Measurements from ENCODE around the gene STX11. TPM values are rescaled to one million over a fixed set of nuclear protein-coding genes. Genes with fewer than 3 reads are reported as not detected.

The STX11 gene
- total RNA-seq, 1 donor from 2014 or later, result 54.1 TPM

DNA sequence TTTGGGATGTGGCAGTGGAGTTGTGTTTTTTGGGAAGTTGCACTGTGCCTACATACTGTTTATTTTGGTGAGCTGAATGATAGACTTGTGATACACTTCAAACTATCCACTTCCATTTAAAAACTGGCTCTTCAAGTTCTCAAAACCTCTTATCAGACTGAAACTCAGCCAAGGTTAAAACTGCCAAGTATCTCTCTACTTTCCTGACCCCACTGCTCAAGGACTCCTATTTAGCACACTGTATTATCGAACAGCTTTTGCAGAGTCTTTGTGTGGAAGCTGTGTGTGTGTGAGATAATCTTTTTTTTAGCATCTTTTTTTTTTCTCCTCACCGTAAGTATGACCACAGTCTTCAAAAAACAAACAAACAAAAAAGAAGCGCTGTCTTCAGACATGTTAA is 21.1 kb downstream of the STX11 start:
- no peak for DNase-seq
- peaks cover 22% of the 10 kb centered on the region for H3K36me3 ChIP-seq
- H3K27ac ChIP-seq, result no peak overlapping the region
- TF ChIP-seq CTCF (IDR thresholded peaks at IDR 0.05), result no peak
- H3K27me3 ChIP-seq (ENCODE audit: low read depth), result no peaks in the 10 kb centered on the region
- no peaks in the 10 kb centered on the region for H3K4me1 ChIP-seq
- H3K9me3 ChIP-seq, result no peaks in the 10 kb centered on the region
- H3K4me3 ChIP-seq, result no peak overlapping the region
- ATAC-seq, result peak in 1 of 2 donors; percentile 15
- intact Hi-C loops (cut with DNase I), result no loop called here

GRCh38 chr6:144174006-144174405 is 23.7 kb downstream of the STX11 start:
- peaks cover 15% of the 10 kb centered on the region for H3K36me3 ChIP-seq
- ATAC-seq (peak; percentile 34 to 45), DNase-seq (no peak)
- no peak for TF ChIP-seq CTCF (IDR thresholded peaks at IDR 0.05)
- H3K27me3 ChIP-seq (ENCODE audit: low read depth), result no peaks in the 10 kb centered on the region
- no peaks in the 10 kb centered on the region for H3K4me1 ChIP-seq
- H3K27ac ChIP-seq, result no peak overlapping the region
- no peaks in the 10 kb centered on the region for H3K9me3 ChIP-seq
- intact Hi-C loops (cut with DNase I), result no loop called here
- H3K4me3 ChIP-seq, result no peak overlapping the region

- H3K27ac ChIP-seq, result no peak overlapping the region
- peaks cover 11% of the 10 kb centered on the region for H3K4me1 ChIP-seq
- ATAC-seq (no peak), DNase-seq (no peak)
- H3K36me3 ChIP-seq, result peaks cover 12% of the 10 kb centered on the region
- H3K4me3 ChIP-seq, result no peak overlapping the region
- no peak for TF ChIP-seq CTCF (IDR thresholded peaks at IDR 0.05)
- H3K27me3 ChIP-seq (ENCODE audit: low read depth), result no peaks in the 10 kb centered on the region
- intact Hi-C loops (cut with DNase I), result no loop called here
- H3K9me3 ChIP-seq, result no peaks in the 10 kb centered on the region
Observed at GRCh38 chr6:144176043-144176442, 25.7 kb downstream of the STX11 start.

DNA sequence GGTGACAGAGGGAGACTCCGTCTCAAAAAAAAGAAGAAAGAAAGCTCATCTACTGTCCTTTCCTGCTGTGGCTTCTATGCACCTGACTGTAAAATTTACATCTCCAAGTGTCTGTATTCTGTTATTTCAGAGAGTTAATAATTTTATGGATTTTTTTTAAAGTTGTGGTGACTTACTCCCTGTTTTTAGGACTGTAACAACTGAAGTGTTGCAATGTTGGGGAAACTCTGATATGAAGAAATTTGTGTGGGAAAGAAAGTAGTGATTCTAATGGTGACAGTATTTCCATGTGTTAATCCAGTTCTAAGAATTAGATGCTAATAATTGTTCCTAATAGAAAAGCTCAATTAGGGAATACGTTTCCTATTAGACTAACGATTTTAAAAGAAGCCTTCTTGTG is 27.4 kb downstream of the STX11 start:
- no peak for TF ChIP-seq CTCF (IDR thresholded peaks at IDR 0.05)
- Histone ChIP-seq H3K4me1 (peaks cover 25% of the 10 kb centered on the region), H3K4me3 (no peak overlapping the region), H3K9me3 (no peaks in the 10 kb centered on the region), H3K27me3 (ENCODE audit: low read depth) (no peaks in the 10 kb centered on the region), H3K36me3 (peaks cover 2% of the 10 kb centered on the region), H3K27ac (no peak overlapping the region)
- DNase-seq (no peak), ATAC-seq (no peak)
- intact Hi-C loops (cut with DNase I), result no loop called here

DNA sequence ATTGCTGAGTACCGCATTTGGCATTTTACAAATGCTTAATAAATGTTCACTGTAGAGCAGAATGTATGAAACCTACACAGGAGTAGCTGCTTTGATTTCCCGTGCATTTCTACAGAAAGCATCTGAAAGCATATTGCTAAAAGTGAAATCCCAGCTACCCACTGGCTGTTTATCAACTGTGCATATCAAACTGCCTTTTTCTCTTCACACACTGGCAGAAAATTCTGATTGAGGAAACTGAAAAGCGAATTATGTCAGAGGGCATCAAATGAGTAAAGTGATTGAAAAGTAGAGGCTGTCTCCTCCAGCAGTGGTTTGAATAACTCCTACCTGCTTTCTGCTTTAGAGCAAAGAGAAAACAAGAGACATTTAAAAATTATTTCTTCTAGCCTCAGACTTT is 28.0 kb downstream of the STX11 start:
- Histone ChIP-seq H3K4me1 (peaks cover 26% of the 10 kb centered on the region), H3K27me3 (ENCODE audit: low read depth) (no peaks in the 10 kb centered on the region), H3K9me3 (no peaks in the 10 kb centered on the region), H3K27ac (no peak overlapping the region), H3K4me3 (no peak overlapping the region), H3K36me3 (no peaks in the 10 kb centered on the region)
- no peak for ATAC-seq
- no peak for DNase-seq
- intact Hi-C loops (cut with DNase I), result no loop called here
- TF ChIP-seq CTCF (IDR thresholded peaks at IDR 0.05), result no peak

- Histone ChIP-seq H3K27ac (no peak overlapping the region), H3K27me3 (ENCODE audit: low read depth) (no peaks in the 10 kb centered on the region), H3K9me3 (no peaks in the 10 kb centered on the region), H3K4me3 (no peak overlapping the region), H3K4me1 (peaks cover 26% of the 10 kb centered on the region), H3K36me3 (no peaks in the 10 kb centered on the region)
- TF ChIP-seq CTCF (IDR thresholded peaks at IDR 0.05), result no peak
- intact Hi-C loops (cut with DNase I), result no loop called here
- DNase-seq, result no peak
- ATAC-seq, result no peak
Observed at GRCh38 chr6:144179237-144179636, 28.9 kb downstream of the STX11 start.
